GM18858 (cell line): ENCODE measurements around the gene ARL6IP4.
"Not testable (repeated sequence)": the region's sequence is repeated elsewhere in the genome, so short reads cannot be mapped to it uniquely, and the experiment has no call there.

Experiments
- ATAC-seq: cut with Tn5 transposase; IDR thresholded peaks from one replicate; pipeline ENCODE4 v1.9.1; 2021; ENCODE audit not compliant: unreplicated experiment

Gene ARL6IP4

DNA sequence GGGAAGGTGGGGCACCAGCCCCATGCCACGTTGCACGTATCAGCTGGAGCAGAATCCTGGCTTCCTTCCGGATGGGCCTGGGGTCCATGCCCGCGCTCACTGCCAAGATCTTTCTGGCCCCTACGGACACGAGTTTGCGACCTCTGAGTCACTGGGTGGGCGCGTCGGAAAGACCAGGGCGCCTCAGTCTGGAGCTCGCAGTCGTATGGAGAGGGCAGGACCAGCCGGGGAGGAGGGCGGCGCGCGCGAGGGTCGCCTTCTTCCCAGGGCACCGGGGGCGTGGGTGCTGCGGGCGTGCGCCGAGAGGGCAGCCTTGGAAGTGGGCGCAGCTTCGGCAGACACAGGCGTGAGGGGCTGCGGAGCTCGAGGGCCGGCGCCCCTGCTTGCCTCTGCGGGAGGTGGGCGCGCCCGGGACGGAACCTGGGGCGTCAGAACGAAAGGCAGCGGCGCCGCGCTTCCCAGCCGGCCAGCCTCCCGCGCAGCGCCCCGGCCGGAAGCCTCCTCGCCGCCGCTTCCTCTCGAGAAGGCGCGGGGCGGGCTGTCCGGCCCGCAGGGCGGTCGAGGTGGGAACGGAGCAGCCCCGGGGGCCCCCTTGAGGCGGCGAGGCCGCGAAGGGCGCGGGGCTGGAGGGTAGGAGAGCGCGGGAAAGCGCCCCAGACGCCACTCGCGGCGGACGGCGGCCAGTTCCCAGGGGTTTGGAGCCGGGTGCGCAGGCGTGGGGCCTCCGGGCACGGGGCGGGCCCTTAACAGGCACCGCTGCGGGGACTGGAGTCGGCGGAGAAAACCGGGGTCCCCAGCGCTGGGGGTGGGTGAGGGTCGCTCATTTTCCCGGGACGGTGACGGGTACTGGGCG is at the start of gene ARL6IP4:
Gene ARL6IP4, plus strand, starts transcription at position 499 of the 853 bp plus-strand sequence. CDS start 459 bp downstream, outside the sequence.
- ATAC-seq = peak; percentile 41

DNA sequence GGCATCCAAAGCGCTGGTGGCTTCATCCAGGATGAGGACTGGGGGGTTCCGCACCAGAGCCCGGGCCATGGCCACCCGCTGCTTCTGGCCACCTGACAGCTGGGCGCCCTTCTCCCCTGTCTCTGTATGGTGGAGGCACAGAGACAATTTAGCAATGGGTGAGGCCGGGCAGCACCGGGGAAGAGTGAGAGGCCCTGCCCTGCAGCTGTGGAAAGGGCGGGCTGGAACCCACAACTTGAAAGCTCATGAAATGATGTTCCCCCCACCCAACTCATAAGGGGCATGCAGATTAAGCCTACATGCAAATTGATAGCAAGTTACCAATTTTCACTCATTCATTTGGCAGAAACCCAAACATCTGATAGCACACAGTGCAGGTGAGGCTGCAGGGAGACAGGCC is 48.3 kb upstream of the ARL6IP4 start:
- ATAC-seq = no peak

DNA sequence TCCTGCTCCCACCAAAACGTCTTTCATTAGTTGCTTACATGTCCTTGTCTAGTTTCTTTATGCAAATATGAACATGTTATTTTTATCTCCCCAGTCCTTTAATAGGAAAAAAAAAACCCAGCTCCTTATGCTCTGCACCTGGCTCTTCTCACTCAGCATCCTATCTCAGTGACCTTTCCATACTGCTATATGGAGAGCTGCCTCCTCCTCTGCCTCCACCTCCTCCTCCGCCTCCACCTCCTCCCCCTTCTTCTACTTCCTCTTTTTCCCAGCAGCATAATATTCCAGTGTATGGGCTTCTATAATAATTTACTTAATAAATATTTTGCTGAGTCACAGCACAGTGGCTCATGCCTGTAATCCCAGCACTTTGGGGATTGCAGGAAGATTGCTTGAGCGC is 45.8 kb upstream of the ARL6IP4 start:
- ATAC-seq = no peak

DNA sequence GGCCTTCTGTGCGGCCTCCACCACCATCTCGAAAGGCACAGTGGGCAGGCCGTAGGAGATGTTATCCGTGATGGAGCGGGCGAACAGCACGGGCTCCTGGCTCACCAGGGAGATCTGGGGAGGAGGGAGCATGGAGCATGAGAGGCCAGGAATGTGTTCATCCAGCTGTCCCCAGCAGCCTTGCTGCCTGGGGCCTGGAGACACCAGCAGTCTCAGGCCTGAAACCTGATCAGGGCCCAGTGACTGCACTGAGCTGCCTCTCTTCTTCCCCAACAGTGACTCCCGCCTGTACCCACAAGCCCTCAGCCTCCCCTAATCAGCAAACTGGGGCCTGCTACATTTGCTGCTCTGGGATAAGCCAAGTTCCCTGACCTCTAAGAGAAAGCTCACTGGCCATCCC is 45.2 kb upstream of the ARL6IP4 start:
- ATAC-seq = no peak

DNA sequence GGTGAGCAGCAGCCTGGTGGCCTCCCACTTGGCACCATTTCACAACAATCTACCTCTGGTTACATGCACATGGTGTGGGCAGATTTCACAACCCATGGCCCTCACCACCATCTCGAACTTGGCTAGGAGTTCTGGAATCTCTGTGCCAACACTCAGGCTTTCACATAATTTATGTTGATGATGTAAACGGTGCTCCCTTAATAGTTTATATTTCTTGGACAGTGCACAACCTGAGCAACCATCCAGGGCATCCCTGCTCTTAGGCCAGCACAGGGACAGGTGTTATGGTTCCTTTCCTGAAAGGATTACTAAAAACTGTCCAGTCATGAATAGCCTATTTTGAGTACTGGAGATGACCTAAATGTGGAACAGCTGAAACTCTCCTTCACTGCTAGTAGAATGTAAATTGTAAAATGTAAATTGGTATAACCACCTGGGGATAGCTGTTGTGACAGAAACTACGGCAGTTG is 42.8 kb upstream of the ARL6IP4 start:
- no peak for ATAC-seq

DNA sequence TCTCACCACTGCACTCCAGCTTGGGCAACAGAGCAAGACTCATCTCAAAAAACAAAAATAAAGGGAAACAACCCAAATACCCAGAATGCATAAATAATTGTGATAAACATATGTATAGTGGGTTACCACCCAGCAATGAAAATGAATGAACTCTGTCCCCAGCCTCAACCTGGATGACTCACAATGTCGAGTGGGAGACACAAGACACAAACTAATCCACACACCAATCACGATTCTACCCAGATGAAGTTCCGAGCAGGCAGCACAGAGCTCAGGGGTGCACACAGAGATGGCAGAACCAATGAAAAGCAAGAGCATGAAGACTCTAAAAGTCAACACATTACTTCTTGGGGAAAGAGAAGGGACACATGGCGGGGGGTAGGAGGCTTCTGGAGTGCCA is 41.4 kb upstream of the ARL6IP4 start:
- no peak for ATAC-seq

DNA sequence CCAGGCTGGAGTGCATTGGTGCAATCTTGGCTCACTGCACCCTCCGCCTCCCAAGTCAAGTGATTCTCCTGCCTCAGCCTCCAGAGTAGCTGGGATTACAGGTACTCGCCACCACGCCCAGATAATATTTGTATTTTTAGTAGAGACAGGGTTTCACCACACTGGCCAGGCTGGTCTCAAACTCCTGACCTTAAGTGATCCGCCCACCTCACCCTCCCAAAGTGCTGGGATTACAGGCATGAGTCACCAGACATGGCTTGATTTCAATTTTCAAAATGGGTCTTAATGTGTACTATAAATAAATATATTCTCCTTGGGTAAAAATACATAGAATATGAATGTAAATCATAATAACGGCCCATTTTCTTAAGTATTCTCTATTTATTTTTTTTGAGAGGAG is 39.1 kb upstream of the ARL6IP4 start:
- not testable (repeated sequence) for ATAC-seq

DNA sequence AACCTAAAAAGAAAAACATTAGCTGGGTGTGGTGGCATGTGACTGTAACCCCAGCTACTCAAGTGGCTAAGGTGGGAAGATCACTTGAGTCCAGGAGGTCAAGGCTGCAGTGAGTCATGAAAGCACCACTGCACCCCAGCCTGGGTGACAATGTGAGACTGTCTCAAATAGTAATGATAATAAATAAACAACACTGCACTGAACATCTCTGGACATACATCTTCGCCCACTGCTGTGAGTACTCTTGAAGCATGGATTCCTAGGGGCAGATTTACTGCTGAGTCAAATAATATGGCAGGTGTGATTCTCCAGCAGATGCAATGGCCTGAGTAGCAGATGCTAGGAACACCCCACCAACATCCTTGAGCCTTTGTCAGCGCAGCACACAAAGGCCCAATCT is 37.8 kb upstream of the ARL6IP4 start:
- no peak for ATAC-seq

DNA sequence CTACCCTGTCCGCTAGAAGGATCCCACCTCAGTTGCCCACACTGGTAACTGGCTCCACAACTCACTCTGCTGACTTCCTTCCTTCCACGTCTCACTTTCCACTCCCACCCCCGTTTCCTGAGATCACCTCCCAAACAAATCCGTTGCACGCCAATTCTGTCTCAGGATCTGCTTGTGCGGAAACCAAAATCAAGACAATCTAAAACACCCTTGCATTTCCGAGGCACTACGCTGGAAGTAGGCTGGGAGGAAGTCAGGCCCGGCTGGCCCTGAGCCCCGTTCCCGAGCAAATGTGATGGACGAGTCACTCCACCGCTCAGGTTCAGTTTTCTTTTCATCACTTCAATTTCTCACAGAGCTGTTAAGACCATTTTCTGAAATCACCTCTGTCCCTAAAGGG is 37.3 kb upstream of the ARL6IP4 start:
- no peak for ATAC-seq

DNA sequence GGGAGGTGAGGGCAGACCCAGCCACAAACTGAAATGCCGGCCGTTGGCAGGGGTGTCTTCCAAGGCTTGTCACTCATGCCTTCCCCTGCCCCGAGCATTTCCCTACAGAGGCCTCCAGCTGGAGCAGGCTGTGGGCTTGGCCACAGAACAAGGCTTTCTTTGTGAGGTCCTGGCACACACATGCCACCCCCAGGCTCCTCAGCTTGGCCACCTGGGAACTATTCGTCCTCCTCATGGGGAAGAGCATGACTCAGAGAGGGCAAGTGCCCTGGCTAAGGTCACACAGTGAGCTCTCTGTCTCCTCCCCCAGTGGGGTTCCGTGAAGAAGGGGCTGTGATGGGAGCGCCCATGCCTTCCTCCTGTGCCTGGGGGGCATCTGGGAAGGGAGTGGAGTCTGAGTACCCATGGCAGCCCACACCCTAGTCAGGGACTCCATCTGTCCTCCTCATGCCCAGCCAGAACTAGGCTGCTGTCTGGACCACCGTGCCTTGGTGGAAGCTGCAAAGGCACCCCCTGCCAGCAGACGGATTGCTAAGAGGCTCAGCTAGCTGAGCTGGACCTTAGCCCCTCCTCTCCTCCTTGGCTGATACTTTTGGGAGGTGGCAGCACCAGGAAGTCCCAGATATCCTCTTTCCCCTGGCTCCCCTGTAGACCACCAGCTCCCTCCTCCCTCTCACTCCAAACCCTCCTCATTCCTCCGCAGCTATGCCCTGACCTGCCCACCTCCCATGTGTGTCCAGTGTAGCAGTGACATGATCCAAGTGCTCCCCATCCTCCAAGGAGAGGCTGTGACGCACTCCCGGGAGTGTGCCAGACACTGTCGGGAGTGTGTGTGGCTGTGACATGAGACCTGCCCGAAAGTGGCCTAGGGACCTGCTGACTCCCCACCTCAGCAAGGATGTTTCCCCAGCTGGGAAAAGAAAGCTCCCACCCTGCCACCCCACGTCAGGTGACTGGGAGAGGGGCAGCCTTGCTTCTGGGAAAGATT is 35.6 kb upstream of the ARL6IP4 start:
- ATAC-seq = no peak

DNA sequence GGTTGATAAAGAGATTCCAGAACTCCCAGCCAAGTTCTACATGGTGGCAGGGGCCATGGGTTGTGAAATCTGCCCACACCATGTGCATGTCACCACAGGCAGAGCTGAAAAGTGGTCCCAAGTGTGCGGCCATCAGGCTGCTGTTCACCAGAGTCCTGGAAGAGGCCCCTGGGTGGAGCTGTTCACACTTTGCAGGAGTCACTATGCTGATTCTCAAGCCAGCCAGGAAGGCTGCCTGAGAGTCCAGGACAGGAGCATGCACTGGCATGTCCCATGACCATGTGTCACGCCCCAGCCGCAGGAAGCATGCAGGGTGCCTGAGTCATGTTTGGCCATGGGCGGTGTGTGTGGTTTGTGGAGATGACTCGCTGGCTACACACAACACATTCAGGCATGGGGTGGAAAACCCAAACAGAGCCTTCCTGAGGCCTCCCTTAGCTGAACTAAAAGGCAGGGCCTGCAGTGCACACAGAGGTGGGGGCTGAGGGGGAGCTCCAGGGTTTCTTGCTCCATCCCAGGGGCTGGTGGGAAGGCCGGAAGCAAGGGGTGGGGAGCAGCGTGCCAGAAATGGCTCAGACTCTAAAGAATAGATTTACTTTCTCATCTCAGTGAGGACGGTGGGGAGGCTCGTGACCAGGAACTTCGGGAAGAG is 33.7 kb upstream of the ARL6IP4 start:
- ATAC-seq = peak; percentile 66

DNA sequence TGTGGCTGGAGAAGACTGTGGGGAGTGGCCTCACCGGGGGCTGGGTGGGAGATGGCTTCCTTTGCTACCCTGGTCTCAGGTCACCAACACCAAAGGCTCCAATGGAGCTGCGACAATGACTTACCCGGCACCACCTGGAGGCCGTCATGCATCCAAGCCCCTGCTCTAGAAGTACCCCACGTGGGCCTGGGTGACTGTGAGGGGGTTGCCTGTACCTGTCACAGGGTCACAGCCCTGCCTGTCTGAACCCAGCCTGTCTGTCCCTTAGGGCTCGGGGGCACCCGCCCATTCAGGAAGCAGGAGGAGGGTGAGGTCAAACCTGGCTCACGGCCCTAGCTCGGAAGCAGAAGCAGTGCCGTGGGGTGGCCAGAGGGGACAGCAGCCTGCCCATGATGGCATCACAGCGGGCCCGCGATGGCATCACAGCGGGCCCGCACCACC is 33.1 kb upstream of the ARL6IP4 start:
- no peak for ATAC-seq

DNA sequence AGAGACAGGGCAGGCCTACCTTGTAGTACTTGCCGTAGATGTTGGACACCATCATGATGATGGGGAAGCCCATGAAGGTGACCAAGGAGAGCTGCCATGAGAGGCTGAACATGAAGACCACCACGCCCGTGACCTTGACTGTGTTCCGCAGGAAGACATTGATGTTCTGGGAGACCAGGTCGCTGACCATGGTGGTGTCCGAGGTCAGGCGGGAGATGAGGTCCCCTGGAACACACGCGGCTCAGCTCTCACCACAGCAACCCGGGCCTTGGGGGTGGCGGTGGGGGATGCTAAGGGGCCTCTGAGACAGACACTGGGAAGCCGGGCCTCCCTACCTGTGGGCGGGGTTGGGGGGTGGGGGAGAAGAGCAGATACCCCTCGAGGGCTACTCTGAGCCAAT is 31.9 kb upstream of the ARL6IP4 start:
- ATAC-seq = no peak

DNA sequence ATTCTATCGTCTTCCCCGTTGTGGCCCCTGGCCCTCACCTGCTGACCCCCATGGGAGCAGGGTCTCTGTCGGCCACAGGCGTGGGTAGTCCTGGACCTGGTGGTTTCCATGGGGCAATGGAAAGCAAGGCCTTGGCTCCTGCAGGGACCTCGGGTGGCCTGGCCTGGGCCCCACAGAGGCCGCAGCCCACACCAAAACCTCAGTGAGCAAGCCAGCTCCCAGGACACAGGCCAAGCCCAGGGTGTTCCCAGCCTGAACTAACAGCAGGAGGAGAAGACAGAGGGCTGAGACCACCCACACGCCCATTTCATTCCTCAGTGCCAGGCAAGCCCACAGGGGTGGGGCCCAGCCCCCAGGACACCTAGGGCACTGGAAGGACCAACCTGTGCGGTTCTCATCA is 31.1 kb upstream of the ARL6IP4 start:
- no peak for ATAC-seq

DNA sequence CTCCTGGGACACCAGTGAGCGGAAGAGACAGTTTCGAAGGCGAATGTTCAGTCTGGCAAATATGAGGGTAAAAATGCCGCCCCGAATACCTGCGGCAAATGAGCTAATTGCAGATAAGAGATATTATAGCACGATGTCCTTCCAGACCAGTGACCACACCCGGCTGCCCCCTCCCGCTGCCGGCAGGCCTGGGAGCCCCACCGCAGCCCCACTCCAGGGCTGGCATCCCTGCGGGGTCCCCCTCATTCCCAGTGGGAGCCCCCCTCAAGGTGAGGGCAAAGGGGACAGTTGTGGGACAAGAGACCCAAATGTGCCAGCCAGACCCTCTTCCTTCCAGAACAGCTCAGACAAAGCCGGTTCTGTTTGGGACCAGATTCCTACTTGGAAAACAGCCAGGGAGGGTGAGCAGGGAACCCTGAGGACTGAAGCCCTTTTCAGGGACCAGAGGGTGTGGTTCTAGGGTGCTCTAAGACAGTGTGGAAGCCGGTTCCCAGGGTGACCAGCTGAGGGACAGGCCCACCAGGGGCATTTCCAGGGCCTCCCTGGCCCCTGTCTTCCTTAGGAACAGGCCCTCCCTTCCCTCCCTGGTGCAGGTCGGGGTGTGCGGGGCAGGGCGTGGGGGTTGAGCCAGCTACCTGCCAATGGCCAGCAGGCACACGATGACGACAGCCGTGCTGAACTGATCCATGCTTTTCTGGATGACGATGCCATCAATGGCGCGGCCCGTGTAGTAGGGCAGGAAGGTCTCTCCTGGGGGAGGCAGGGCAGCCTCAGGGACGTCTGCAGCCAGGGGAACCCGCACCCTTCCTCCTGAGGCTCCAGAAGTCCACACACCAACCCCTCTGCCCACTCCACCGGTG is 30.4 kb upstream of the ARL6IP4 start:
- no peak for ATAC-seq

DNA sequence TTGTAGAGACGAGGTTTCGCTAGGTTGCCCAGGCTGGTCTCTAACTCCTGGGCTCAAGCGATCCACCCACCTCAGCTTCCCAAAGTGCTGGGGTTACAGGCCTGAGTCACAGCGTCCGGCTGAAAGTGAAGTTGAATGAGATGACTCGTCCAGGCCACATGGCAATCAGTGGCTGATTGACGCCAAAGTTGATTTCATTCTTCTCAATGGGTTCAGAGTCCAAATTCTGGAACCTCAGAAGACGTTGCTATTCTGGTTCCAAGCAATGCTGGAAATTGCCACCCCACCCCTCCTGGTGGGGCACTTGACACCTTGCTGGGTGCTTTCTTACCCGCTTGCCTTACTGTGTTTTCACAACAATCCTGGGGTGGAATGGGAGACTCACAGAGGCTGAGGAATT is 29.1 kb upstream of the ARL6IP4 start:
- no peak for ATAC-seq

DNA sequence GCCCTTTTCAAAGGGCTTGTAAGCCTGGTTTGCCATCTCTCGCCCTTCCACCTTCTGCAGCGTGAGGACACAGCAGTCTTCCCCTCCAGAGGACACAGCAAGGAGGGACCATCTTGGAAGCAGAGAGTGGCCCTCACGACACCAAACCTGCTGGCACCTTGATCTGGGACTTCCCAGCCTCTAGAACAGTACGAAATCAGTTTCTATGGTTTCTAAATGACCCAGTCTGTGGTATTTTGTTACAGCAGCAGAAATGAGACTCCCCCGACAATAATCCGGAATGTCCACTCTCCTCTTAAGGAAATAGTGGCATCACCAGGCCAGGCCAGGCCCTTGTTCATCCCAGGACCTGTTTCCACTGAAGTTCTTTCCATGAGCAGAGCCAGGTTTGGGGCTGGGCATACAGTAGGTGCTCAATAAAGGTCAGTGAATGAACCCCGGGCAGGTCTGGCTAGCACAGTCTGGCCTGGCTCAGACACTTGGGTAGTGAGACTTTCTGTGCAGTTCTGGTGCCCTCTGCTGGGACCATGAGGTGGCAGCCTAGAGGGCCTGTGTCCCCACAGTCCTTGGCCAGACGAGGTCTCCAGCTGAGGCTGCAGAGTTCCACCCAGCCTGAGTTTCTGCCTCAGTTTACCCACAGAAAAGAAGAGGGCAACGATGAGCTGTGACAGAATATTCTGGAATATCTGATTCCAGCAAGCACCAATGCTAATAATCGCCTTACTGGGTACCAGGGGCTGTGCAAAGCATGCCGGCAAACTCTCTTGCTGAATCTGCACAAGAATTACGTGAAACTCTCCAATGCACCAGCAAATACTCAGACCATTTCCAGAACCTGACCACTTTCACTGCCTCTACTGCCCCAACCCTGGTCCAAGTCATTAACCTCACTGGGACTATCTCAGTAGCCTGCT is 28.2 kb upstream of the ARL6IP4 start:
- ATAC-seq = peak; percentile 57

DNA sequence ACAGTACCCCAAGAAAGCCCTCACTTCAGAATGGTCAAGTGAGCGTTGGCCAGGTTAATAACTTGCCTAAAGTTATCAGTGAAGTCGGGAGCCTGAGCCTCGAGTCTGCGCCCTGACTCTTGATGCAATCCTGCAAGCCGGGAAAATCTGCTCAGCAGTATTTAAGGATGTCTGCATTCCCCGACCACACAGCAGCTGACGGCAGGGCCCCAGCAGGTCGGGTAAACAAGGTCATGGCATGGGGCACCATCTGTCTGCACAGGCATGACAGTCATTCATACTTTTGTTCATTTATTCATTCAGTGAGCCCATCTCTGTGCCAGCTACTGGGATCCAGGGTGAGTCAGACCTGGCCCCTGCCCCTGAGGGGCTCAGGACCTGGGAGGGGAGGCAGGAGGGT is 25.3 kb upstream of the ARL6IP4 start:
- ATAC-seq = no peak

DNA sequence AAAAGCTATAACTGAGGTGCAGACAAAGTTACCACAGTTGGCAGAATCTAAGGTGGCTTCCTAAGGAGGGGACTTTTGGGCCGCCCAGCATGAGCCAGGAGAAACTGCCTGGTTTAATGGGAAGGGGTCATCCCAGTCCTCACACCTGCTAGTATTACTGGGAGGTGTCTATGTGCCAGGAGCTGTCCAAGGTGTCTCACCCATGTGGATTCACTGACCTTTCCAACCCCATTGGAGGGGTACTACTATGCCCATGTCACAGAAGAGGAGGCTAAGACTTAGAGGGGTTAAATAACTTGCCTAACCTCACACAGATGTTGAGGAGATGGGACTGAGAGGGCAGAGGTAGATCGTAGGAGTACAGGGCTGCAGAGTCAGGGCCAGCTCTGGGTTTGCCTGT is 24.4 kb upstream of the ARL6IP4 start:
- no peak for ATAC-seq
